Measurements from ENCODE around the gene LUZP4. TPM values are rescaled to one million over a fixed set of nuclear protein-coding genes. Genes with fewer than 3 reads are reported as not detected.

LUZP4 gene
- total and polyA plus RNA-seq, 2 of the 13 experiments (the other 11 are each of a cell fraction or from before 2014, with no cell fraction given) = not detected

DNA sequence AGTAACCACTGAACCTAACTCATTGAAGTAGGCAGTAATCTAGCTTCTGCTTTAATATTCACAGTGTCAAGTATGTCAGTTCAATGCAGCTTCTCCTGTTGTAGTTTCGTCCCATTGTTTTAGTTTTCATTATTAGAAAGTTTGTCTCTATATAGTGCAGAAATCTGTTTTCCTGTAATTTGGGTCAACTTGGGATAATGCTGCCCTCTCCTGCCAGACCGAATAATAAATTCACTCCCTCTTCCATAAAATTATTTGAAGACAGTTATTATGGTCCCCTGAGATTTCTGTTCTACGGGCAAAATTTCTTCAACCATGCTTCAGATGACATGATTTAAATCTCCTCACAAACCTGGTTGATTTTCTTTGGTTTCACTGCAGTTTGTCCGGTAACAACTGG, 4.6 kb upstream of the LUZP4 start (continued):
- TF ChIP-seq, protein P1, sequence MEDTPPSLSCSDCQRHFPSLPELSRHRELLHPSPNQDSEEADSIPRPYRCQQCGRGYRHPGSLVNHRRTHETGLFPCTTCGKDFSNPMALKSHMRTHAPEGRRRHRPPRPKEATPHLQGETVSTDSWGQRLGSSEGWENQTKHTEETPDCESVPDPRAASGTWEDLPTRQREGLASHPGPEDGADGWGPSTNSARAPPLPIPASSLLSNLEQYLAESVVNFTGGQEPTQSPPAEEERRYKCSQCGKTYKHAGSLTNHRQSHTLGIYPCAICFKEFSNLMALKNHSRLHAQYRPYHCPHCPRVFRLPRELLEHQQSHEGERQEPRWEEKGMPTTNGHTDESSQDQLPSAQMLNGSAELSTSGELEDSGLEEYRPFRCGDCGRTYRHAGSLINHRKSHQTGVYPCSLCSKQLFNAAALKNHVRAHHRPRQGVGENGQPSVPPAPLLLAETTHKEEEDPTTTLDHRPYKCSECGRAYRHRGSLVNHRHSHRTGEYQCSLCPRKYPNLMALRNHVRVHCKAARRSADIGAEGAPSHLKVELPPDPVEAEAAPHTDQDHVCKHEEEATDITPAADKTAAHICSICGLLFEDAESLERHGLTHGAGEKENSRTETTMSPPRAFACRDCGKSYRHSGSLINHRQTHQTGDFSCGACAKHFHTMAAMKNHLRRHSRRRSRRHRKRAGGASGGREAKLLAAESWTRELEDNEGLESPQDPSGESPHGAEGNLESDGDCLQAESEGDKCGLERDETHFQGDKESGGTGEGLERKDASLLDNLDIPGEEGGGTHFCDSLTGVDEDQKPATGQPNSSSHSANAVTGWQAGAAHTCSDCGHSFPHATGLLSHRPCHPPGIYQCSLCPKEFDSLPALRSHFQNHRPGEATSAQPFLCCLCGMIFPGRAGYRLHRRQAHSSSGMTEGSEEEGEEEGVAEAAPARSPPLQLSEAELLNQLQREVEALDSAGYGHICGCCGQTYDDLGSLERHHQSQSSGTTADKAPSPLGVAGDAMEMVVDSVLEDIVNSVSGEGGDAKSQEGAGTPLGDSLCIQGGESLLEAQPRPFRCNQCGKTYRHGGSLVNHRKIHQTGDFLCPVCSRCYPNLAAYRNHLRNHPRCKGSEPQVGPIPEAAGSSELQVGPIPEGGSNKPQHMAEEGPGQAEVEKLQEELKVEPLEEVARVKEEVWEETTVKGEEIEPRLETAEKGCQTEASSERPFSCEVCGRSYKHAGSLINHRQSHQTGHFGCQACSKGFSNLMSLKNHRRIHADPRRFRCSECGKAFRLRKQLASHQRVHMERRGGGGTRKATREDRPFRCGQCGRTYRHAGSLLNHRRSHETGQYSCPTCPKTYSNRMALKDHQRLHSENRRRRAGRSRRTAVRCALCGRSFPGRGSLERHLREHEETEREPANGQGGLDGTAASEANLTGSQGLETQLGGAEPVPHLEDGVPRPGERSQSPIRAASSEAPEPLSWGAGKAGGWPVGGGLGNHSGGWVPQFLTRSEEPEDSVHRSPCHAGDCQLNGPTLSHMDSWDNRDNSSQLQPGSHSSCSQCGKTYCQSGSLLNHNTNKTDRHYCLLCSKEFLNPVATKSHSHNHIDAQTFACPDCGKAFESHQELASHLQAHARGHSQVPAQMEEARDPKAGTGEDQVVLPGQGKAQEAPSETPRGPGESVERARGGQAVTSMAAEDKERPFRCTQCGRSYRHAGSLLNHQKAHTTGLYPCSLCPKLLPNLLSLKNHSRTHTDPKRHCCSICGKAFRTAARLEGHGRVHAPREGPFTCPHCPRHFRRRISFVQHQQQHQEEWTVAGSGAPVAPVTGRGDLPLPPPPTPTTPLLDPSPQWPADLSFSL (CRISPR knock-in tag; IDR thresholded peaks at IDR 0.05) = no peak
- TF ChIP-seq FOXA1 (IDR thresholded peaks at IDR 0.05) = no peak
- TF ChIP-seq FOXA1 (CRISPR knock-in tag; IDR thresholded peaks at IDR 0.05) = no peak
- TF ChIP-seq TBP (CRISPR knock-in tag; IDR thresholded peaks at IDR 0.05) = no peak
- no peak for TF ChIP-seq NR2C2 (CRISPR knock-in tag; IDR thresholded peaks at IDR 0.05; ENCODE audit: borderline replicate concordance)
- no peak for TF ChIP-seq ZFP62 (CRISPR knock-in tag; IDR thresholded peaks at IDR 0.05)
- TF ChIP-seq ZMAT3 (CRISPR knock-in tag; conservative IDR thresholded peaks at IDR 0.05) = no peak

DNA sequence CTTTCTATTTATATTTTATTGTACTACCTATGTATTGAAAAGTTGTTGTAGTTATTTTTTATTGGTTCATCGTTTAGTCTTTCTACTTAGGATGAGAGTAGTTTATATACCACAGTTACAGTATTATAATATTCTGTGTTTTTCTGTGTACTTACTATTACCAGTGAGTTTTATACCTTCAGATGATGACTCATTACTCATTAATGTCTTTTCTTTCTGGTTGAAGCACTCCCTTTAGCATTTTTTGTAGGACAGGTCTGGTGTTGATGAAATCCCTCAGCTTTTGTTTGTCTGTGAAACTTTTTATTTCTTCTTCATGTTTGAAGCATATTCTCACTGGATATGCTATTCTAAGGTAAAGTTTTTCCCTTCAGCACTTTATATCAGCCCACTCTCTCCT, 7.7 kb downstream of the LUZP4 start:
- H3K4me1 ChIP-seq (ENCODE audit: insufficient read depth, low read length) = no peaks in the 10 kb centered on the region
- H4K20me1 ChIP-seq (ENCODE audit: insufficient read depth, low read length) = no peaks in the 10 kb centered on the region
- no peak overlapping the region for H3K27ac ChIP-seq (ENCODE audit: extremely low read length, insufficient read depth, low read length)
- no peak overlapping the region for H3K4me2 ChIP-seq (ENCODE audit: low read depth, low read length)
- no peak for ATAC-seq
- H3K27me3 ChIP-seq (ENCODE audit: control insufficient read depth in 1 of 2, insufficient read depth in 2 of 2, low read length in 2 of 2) = no peaks in the 10 kb centered on the region
- no peaks in the 10 kb centered on the region for H3K9me3 ChIP-seq (ENCODE audit: low read length)
- WGBS (ENCODE audit: low lambda C conversion rate) = 25% methylated on average over 1 of the region's 1 CpG
- no peak for FAIRE-seq
- intact Hi-C loops (cut with micrococcal nuclease; ENCODE audit: unreplicated experiment) = no loop called here
- DNase-seq (ENCODE audit: low spot score) = no peak
- no peak overlapping the region for H2AFZ ChIP-seq (ENCODE audit: low read length)
- no TSS peak for BruUV-seq (replicated peaks)
- H3K9ac ChIP-seq (ENCODE audit: insufficient read depth, low read depth, low read length) = no peak overlapping the region
- ChIA-PET CTCF (ENCODE audit: low intra/inter-chr PET ratio, low total read pairs) (no interaction called here), POLR2A (no interaction called here)
- H3K36me3 ChIP-seq (replicated peaks in 1 of 2; ENCODE audit: control insufficient read depth in 1 of 2, insufficient read depth in 2 of 2, low read length in 2 of 2) = no peaks in the 10 kb centered on the region
- in situ Hi-C loops (cut with HindIII; ENCODE audit: extremely low pct_ligation_motif_present, low pct_unique_long_range_greater_than_20kb) = no loop called here
- no peak overlapping the region for H3K4me3 ChIP-seq (replicated peaks in 1 of 3; ENCODE audit: insufficient read depth in 1 of 3, low read depth in 2 of 3, low read length in 3 of 3)
- no peaks in the 10 kb centered on the region for H3K79me2 ChIP-seq (ENCODE audit: insufficient read depth, low read length)
- TF ChIP-seq MNT (IDR thresholded peaks at IDR 0.05) (no peak), PRPF4 (IDR thresholded peaks at IDR 0.05; ENCODE audit: low read depth, low read length, poor library complexity, severe bottlenecking) (no peak), STAT5B (CRISPR knock-in tag; IDR thresholded peaks at IDR 0.05) (no peak), KLF13 (CRISPR knock-in tag; IDR thresholded peaks at IDR 0.05) (no peak), ZNF512B (CRISPR knock-in tag; IDR thresholded peaks at IDR 0.05; ENCODE audit: borderline replicate concordance) (no peak)
